Measurements from ENCODE around the gene TMUB1.

DNA sequence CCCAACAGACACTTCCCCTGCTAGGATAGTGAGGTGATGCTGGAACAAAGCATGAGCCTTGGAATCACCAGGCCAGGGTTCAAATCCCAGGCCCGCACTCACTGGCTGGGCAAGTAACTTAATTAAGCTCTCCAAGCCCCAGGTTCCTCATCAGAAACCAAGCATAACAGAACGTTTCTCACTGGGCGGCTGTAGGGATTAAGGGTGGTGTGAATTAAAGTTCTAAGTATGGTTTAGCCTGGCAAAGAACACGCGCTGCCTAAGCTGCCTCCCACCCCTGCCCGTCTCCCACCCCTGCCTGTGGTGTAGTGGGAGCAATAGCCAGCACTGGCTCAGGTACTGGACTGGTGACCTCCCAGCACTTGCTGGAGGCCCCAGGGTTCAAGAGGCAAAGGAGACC, 18.3 kb downstream of the TMUB1 start:
- TF ChIP-seq TAF1 (IDR thresholded peaks at IDR 0.05; ENCODE audit: low read depth, low read length) (no peak), POLR2AphosphoS5 (IDR thresholded peaks at IDR 0.05; ENCODE audit: low read depth, low read length) (no peak), POLR2A (IDR thresholded peaks at IDR 0.05; ENCODE audit: low read depth, low read length) (no peak)
